Progenitor cell of endocrine pancreas (in vitro differentiated cells): ENCODE data around the gene DNAJC16. TPM values are rescaled to one million over a fixed set of nuclear protein-coding genes. Genes with fewer than 3 reads are reported as not detected.

Experiments
- DNase-seq: peaks from one replicate; pipeline ENCODE4 v3.0.0; 2021; ENCODE audit warnings: low spot score; ENCODE audit not compliant: unreplicated experiment
- H3K27ac Mint-ChIP-seq: 2 replicates; pipeline ENCODE4 v1.8.0; 2021; ENCODE audit warnings: mild to moderate bottlenecking, moderate library complexity, mixed read lengths
- H3K27me3 Mint-ChIP-seq: 2 replicates; pipeline ENCODE4 v1.8.0; 2021; ENCODE audit warnings: mixed read lengths
- H3K36me3 Mint-ChIP-seq: 2 replicates; pipeline ENCODE4 v1.8.0; 2022; ENCODE audit warnings: mixed read lengths; ENCODE audit not compliant: insufficient read depth
- H3K4me1 Mint-ChIP-seq: 2 replicates; pipeline ENCODE4 v1.8.0; 2021; ENCODE audit warnings: low read depth, mixed read lengths
- H3K4me3 Mint-ChIP-seq: 2 replicates; pipeline ENCODE4 v1.8.0; 2021; ENCODE audit warnings: low read depth, mild to moderate bottlenecking, moderate library complexity, mixed read lengths
- H3K9me3 Mint-ChIP-seq: 2 replicates; pipeline ENCODE4 v1.8.0; 2021; ENCODE audit warnings: low read depth, mixed read lengths
- total RNA-seq: library from RNA; stranded (reverse); gene quantifications from 2 replicates; pipeline ENCODE4 v1.2.1, GENCODE V29; 2021
- TF ChIP-seq, protein P1 (sequence below): fragments of 200-600 bp; sonication (generic); IDR thresholded peaks from one replicate; pipeline ENCODE4 v1.5.0; 2021; ENCODE audit warnings: antibody characterized with exemption, mild to moderate bottlenecking; ENCODE audit not compliant: unreplicated experiment

The DNAJC16 gene
- total RNA-seq, 1 donor from 2014 or later = 37.7 TPM

DNA sequence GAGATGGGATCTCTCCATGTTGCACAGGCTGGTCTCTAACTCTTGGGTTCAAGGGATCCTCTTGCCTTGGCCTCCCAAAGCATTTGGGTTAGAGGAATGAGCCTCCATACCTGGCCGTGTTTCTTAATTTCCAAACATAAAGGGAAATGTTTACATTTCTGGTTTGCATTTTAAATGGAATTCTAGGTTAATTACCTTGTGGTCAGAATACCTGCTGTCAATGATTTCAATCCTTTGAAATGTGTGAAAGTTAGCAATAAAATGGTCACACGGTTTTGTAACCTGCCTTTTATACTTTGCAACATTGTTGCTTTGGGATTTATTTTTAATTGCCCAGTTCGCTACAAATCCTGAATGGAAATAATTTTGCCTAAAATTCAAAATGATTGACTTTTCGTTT is 31.9 kb downstream of the DNAJC16 start:
- no peak overlapping the region for H3K4me3 Mint-ChIP-seq
- no peaks in the 10 kb centered on the region for H3K4me1 Mint-ChIP-seq
- DNase-seq = no peak
- H3K9me3 Mint-ChIP-seq = no peaks in the 10 kb centered on the region
- TF ChIP-seq, protein P1, sequence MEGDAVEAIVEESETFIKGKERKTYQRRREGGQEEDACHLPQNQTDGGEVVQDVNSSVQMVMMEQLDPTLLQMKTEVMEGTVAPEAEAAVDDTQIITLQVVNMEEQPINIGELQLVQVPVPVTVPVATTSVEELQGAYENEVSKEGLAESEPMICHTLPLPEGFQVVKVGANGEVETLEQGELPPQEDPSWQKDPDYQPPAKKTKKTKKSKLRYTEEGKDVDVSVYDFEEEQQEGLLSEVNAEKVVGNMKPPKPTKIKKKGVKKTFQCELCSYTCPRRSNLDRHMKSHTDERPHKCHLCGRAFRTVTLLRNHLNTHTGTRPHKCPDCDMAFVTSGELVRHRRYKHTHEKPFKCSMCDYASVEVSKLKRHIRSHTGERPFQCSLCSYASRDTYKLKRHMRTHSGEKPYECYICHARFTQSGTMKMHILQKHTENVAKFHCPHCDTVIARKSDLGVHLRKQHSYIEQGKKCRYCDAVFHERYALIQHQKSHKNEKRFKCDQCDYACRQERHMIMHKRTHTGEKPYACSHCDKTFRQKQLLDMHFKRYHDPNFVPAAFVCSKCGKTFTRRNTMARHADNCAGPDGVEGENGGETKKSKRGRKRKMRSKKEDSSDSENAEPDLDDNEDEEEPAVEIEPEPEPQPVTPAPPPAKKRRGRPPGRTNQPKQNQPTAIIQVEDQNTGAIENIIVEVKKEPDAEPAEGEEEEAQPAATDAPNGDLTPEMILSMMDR = no peak
- no peak overlapping the region for H3K27ac Mint-ChIP-seq
- no peaks in the 10 kb centered on the region for H3K27me3 Mint-ChIP-seq
- peaks cover 9% of the 10 kb centered on the region for H3K36me3 Mint-ChIP-seq

DNA sequence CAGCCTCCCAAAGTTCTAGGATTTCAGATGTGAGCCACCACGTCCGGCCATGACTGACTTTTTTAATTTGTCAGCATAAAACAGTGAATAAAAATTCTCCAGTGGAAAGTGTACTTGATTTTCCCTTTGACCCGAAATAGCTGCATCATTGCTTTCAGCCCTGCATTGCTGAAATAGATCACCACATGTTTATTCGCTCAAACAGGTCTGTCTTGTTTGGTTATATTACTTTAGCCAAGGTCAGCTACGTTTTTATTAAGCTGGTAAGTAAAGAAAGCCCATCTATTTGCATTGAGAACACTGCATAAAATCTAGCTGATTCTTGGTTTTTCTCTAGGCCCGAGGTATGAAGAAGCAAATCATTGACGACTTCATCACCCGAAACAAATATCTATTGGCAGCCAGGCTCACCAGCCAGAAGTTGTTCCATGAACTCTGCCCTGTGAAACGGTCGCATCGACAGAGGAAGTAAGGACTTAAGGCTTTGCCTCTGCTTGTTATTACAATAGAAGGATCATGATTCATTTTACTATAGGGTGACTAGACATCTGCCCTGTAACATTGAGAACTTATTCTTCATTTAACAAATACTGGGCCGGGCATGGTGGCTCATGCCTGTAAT is 32.7 kb downstream of the DNAJC16 start:
- TF ChIP-seq, protein P1 = no peak
- H3K36me3 Mint-ChIP-seq = peaks cover 14% of the 10 kb centered on the region
- no peaks in the 10 kb centered on the region for H3K9me3 Mint-ChIP-seq
- no peak overlapping the region for H3K4me3 Mint-ChIP-seq
- H3K27me3 Mint-ChIP-seq = no peaks in the 10 kb centered on the region
- H3K4me1 Mint-ChIP-seq = no peaks in the 10 kb centered on the region
- H3K27ac Mint-ChIP-seq = peak overlapping the region; percentile 49
- no peak for DNase-seq

GRCh38 chr1:15568387-15569073 is 41.9 kb downstream of the DNAJC16 start:
- Mint-ChIP-seq H3K4me3 (no peak overlapping the region), H3K27ac (peak overlapping the region; percentile 59), H3K27me3 (no peaks in the 10 kb centered on the region), H3K9me3 (no peaks in the 10 kb centered on the region), H3K36me3 (peaks cover 27% of the 10 kb centered on the region), H3K4me1 (no peaks in the 10 kb centered on the region)
- DNase-seq = no peak
- TF ChIP-seq, protein P1 = no peak

DNA sequence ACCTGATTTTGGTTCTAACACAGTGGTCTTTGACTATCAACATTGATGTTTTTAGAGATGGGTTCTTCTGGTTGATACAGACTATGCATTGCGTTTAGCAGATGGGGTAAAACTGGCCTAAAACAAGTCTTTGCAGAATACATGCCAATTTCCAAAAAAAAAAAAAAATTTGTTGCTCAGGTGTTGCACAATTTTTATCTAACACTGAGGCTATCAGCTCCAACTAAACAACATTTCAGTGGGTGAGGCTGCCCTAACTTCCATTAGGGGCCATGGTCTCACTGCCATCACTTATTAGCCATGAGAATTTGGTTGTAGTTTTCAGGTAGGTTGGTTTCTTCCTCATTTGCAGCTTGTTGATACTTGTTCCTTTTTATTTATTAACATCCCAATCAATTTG is 44.2 kb downstream of the DNAJC16 start:
- Mint-ChIP-seq H3K4me3 (no peak overlapping the region), H3K9me3 (no peaks in the 10 kb centered on the region), H3K27me3 (no peaks in the 10 kb centered on the region), H3K27ac (no peak overlapping the region), H3K4me1 (no peaks in the 10 kb centered on the region), H3K36me3 (peaks cover 21% of the 10 kb centered on the region)
- DNase-seq = no peak
- TF ChIP-seq, protein P1 = no peak

DNA sequence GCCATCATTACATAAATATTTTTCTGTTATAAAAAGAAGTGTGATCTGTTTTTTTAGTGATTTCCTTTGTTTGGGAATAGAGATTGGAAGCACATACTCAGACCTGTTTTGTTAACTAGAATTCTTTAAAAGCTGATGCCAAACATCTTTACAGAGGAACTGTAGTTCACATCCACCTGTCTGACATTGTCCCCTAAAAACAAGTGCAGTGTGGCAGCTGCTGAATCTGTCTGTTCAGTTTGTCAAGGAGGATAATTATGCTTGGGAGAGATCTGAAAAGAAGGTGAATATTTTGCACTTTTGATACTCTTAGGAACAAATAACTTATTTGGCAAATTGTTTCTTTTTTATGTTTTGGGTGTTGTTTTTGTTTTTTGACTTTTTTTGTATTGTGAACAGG is 44.6 kb downstream of the DNAJC16 start:
- Mint-ChIP-seq H3K4me3 (no peak overlapping the region), H3K36me3 (peaks cover 18% of the 10 kb centered on the region), H3K27me3 (no peaks in the 10 kb centered on the region), H3K9me3 (no peaks in the 10 kb centered on the region), H3K27ac (no peak overlapping the region), H3K4me1 (no peaks in the 10 kb centered on the region)
- TF ChIP-seq, protein P1 = no peak
- no peak for DNase-seq
